Upper lobe of right lung (tissue), 1 donor: ENCODE data around the gene MPRIP. TPM values are rescaled to one million over a fixed set of nuclear protein-coding genes. Genes with fewer than 3 reads are reported as not detected.

Source experiments
- ATAC-seq: fragments of 200-7000 bp; cut with Tn5 transposase; one replicate; pipeline ENCODE4 v1.9.1; 2020; ENCODE audit warnings: mild to moderate bottlenecking, moderate library complexity
- DNase-seq: peaks from one replicate; pipeline ENCODE4 v3.0.0-alpha.2; 2020
- H3K27ac ChIP-seq: fragments of 200-600 bp; one replicate; pipeline ENCODE4 v1.8.0; 2022
- H3K27me3 ChIP-seq: fragments of 200-600 bp; one replicate; pipeline ENCODE4 v1.8.0; 2022; ENCODE audit warnings: mild to moderate bottlenecking
- H3K36me3 ChIP-seq: fragments of 200-600 bp; one replicate; pipeline ENCODE4 v1.8.0; 2022
- H3K4me1 ChIP-seq: fragments of 200-600 bp; one replicate; pipeline ENCODE4 v1.8.0; 2022
- H3K4me3 ChIP-seq: fragments of 200-600 bp; one replicate; pipeline ENCODE4 v1.8.0; 2022; ENCODE audit warnings: mild to moderate bottlenecking
- H3K9me3 ChIP-seq: fragments of 200-600 bp; one replicate; pipeline ENCODE4 v1.8.0; 2022
- intact Hi-C: fragments of 100-400 bp; cut with DNase I; formaldehyde crosslinking; loops from one replicate; pipeline ENCODE4 v1.11.0; 2022
- total RNA-seq: library from RNA; stranded (reverse); fragmentation: NEBNext Ultra II Directional; extraction: Animal tissue kit (Norgen Biotek cat#: 25700); gene quantifications from one replicate; pipeline ENCODE4 v1.2.1, GENCODE V29; 2021
- TF ChIP-seq, protein P1 (sequence below): fragments of 200-600 bp; IDR thresholded peaks from one replicate; pipeline ENCODE4 v1.8.0; 2022; ENCODE audit warnings: antibody characterized with exemption
- donor health status: DM: no; HTN: yes; CAD: no; lungs with severe emphysema.

The MPRIP gene
- total RNA-seq, 1 donor from 2014 or later: 333 TPM

DNA sequence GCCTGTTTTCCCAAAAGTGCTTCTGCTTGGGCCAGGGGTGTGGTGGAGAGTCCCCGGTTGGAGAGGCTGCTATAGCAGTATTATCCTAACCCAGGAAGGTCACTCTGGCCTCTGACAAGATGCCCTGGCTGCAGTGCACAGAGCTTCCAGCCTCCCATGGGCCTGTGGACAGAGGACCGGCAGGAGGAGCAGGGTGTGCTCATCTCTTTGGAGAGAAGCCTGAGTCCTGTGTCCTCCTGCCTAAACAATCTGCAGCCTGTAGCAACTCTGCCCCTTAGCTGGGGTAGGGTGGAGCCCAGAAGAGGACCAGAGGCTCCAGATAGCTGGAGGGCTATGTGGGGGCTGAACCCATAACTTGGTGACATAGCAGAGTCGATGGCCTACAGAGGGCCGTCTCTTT lies 78.0 kb downstream of the MPRIP start:
- DNase-seq (no peak), ATAC-seq (no peak)
- Histone ChIP-seq H3K36me3 (no peaks in the 10 kb centered on the region), H3K9me3 (no peaks in the 10 kb centered on the region), H3K27me3 (no peaks in the 10 kb centered on the region), H3K4me3 (no peak overlapping the region), H3K27ac (peak overlapping the region; percentile 53), H3K4me1 (peaks cover 57% of the 10 kb centered on the region)
- intact Hi-C loops: no loop called here
- TF ChIP-seq, protein P1, sequence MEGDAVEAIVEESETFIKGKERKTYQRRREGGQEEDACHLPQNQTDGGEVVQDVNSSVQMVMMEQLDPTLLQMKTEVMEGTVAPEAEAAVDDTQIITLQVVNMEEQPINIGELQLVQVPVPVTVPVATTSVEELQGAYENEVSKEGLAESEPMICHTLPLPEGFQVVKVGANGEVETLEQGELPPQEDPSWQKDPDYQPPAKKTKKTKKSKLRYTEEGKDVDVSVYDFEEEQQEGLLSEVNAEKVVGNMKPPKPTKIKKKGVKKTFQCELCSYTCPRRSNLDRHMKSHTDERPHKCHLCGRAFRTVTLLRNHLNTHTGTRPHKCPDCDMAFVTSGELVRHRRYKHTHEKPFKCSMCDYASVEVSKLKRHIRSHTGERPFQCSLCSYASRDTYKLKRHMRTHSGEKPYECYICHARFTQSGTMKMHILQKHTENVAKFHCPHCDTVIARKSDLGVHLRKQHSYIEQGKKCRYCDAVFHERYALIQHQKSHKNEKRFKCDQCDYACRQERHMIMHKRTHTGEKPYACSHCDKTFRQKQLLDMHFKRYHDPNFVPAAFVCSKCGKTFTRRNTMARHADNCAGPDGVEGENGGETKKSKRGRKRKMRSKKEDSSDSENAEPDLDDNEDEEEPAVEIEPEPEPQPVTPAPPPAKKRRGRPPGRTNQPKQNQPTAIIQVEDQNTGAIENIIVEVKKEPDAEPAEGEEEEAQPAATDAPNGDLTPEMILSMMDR: no peak

DNA sequence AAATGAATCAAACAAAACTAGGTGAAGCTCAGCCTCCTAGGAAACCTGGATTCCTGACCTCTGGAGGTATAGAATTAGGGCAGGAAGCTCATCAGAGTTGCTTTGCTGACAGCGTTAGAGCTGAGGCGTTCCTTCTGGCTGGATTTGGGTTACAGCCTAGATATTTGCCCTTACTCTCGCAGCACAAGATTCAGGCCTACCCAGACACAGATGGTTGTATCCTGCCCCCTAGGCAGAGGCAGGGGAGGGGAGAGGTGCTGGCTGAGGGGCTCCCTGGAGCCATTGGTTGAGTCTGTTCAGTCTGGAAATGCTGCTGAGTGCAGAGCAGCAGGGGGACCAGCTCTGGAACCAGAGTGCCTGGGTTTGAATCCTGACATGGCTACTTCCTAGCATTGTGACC lies 78.4 kb downstream of the MPRIP start:
- intact Hi-C loops: no loop called here
- Histone ChIP-seq H3K4me1 (peaks cover 56% of the 10 kb centered on the region), H3K4me3 (no peak overlapping the region), H3K9me3 (no peaks in the 10 kb centered on the region), H3K36me3 (no peaks in the 10 kb centered on the region), H3K27ac (peak overlapping the region; percentile 53), H3K27me3 (no peaks in the 10 kb centered on the region)
- no peak for DNase-seq
- TF ChIP-seq, protein P1: no peak
- peak; percentile 4 for ATAC-seq

DNA sequence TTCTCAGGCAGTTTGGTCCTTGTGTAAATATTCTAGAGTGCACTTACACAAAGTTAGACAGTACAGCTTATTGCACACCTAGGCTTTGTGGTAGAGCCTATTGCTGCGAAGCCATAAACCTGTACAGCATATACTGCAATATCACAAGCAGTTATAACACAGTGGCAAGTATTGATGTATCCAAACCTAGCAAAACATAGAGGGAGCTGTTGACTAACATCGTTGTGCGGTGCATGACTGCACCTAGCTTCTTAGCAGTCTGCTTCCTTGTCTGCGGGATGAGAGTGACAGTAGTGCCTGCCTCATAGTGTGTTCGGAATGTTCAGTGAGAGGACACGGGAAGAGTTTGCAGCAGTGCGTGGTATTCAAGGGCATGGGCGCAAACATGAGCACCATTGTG lies 78.9 kb downstream of the MPRIP start:
- H3K4me1 ChIP-seq: peaks cover 57% of the 10 kb centered on the region
- peak overlapping the region; percentile 53 for H3K27ac ChIP-seq
- no peaks in the 10 kb centered on the region for H3K27me3 ChIP-seq
- no peak for DNase-seq
- no peaks in the 10 kb centered on the region for H3K9me3 ChIP-seq
- TF ChIP-seq, protein P1: no peak
- ATAC-seq: peak; percentile 13
- no peaks in the 10 kb centered on the region for H3K36me3 ChIP-seq
- no peak overlapping the region for H3K4me3 ChIP-seq
- intact Hi-C loops: no loop called here

DNA sequence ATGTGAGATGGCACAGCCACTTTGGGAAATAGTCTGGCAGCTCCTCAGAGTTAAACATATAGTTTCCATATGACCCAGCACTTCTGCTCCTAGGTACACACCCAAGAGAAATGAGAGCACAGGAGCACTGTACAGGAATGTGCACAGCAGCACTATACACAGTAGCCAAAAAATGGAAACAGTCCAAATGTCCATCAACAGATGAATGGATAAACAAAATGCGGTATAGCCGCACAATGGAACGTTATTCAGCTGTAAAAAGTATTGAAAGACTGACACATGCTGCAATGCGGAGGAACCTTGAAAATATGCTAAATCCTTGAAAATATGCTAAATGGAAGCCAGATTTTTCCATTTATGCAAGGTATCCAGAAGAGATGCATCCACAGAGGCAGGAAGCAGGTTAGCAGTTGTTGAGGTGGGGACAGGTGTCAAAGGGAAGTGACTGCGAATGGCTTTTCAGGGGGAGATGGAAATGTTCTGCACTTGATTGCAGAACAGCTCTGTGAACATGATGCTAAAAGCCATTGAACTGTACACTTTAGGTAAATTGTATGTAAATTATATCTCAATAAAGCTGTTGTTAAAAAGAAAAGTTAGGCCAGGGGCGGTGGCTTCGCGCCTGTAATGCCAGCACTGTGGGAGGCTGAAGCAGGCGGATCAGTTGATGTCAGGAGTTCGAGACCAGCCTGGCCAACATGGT lies 80.7 kb downstream of the MPRIP start:
- no peak overlapping the region for H3K27ac ChIP-seq
- ATAC-seq (no peak), DNase-seq (no peak)
- H3K27me3 ChIP-seq: no peaks in the 10 kb centered on the region
- peaks cover 64% of the 10 kb centered on the region for H3K4me1 ChIP-seq
- H3K9me3 ChIP-seq: no peaks in the 10 kb centered on the region
- H3K36me3 ChIP-seq: peaks cover 9% of the 10 kb centered on the region
- no peak overlapping the region for H3K4me3 ChIP-seq
- intact Hi-C loops: no loop called here
- TF ChIP-seq, protein P1: no peak

DNA sequence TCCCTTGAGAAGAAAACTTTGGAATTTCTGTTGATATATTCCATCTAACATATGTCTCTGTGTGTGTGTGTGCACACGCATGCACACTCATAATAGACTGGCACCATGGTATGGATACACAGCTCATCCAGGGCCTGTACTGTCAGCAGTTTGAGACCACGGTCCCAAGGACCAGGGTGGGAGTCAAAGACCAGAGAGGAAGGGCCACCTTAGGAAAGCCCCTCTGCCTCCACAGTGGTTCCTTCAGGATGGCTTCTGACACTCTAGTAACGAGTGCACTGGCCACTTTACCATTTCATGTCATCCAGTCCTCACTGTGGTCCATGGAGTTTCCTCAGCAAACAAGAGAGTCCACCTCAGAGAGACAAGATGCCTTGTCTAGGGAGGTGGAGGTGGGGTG lies 82.1 kb downstream of the MPRIP start:
- TF ChIP-seq, protein P1: no peak
- intact Hi-C loops: no loop called here
- no peak overlapping the region for H3K4me3 ChIP-seq
- DNase-seq: no peak
- H3K27me3 ChIP-seq: no peaks in the 10 kb centered on the region
- H3K4me1 ChIP-seq: peaks cover 54% of the 10 kb centered on the region
- H3K36me3 ChIP-seq: peaks cover 9% of the 10 kb centered on the region
- no peak for ATAC-seq
- no peak overlapping the region for H3K27ac ChIP-seq
- no peaks in the 10 kb centered on the region for H3K9me3 ChIP-seq
